Muscle layer of duodenum (tissue), 2 donors: Measurements from ENCODE around the gene C13orf46.

ENCODE experiments used
- H3K27ac ChIP-seq: one replicate; pipeline ENCODE4 v1.7.0; 2013; ENCODE audit warnings: mild to moderate bottlenecking, low read length
- H3K27me3 ChIP-seq: one replicate; pipeline ENCODE4 v1.7.0; 2013; ENCODE audit warnings: low read depth, mild to moderate bottlenecking, control low read depth, low read length
- H3K36me3 ChIP-seq, 2 donors: one replicate each; pipeline ENCODE4 v1.7.0; 2013; ENCODE audit warnings: low read length in 2 of 2, control low read depth in 1 of 2, mild to moderate bottlenecking in 1 of 2; ENCODE audit not compliant: insufficient read depth in 2 of 2, control insufficient read depth in 1 of 2
- H3K4me1 ChIP-seq, 2 donors: one replicate each; pipeline ENCODE4 v1.7.0; 2013; ENCODE audit warnings: low read length in 2 of 2, mild to moderate bottlenecking in 2 of 2, control low read depth in 1 of 2, moderate library complexity in 1 of 2; ENCODE audit not compliant: insufficient read depth in 2 of 2, control insufficient read depth in 1 of 2
- H3K4me3 ChIP-seq, 2 donors: one replicate each; pipeline ENCODE4 v1.7.0; 2013; ENCODE audit warnings: low read length in 2 of 2, low read depth in 1 of 2, mild to moderate bottlenecking in 1 of 2
- H3K9me3 ChIP-seq, 2 donors: one replicate each; pipeline ENCODE4 v1.7.0; 2013; ENCODE audit warnings: low read length in 2 of 2, control low read depth in 1 of 2, mild to moderate bottlenecking in 1 of 2; ENCODE audit not compliant: control insufficient read depth in 1 of 2
- donor health status: healthy.

Gene C13orf46

GRCh38 chr13:113955235-113955634, 18.6 kb downstream of the C13orf46 start:
- no peaks in the 10 kb centered on the region for H3K27me3 ChIP-seq
- no peaks in the 10 kb centered on the region for H3K36me3 ChIP-seq
- no peak overlapping the region for H3K4me3 ChIP-seq

GRCh38 chr13:113954046-113954835, 19.6 kb downstream of the C13orf46 start:
- no peak overlapping the region for H3K27ac ChIP-seq
- H3K4me1 ChIP-seq, result peaks cover 0 to 7% of the 10 kb centered on the region in 2 donors
- H3K4me3 ChIP-seq, result no peak overlapping the region
- no peaks in the 10 kb centered on the region for H3K27me3 ChIP-seq
- no peaks in the 10 kb centered on the region for H3K36me3 ChIP-seq
- peaks cover 0 to 3% of the 10 kb centered on the region in 2 donors for H3K9me3 ChIP-seq

More at GRCh38 chr13:113955235-113955634, 18.6 kb downstream of the C13orf46 start:
- peaks cover 0 to 7% of the 10 kb centered on the region in 2 donors for H3K4me1 ChIP-seq
- no peak overlapping the region for H3K27ac ChIP-seq
- peaks cover 0 to 3% of the 10 kb centered on the region in 2 donors for H3K9me3 ChIP-seq

- Histone ChIP-seq H3K4me1 (peaks cover 0 to 7% of the 10 kb centered on the region in 2 donors), H3K4me3 (no peak overlapping the region), H3K27me3 (no peaks in the 10 kb centered on the region), H3K27ac (no peak overlapping the region), H3K9me3 (peaks cover 0 to 3% of the 10 kb centered on the region in 2 donors), H3K36me3 (no peaks in the 10 kb centered on the region)
Observed at GRCh38 chr13:113953561-113953960, 20.3 kb downstream of the C13orf46 start.

- no peak overlapping the region for H3K27ac ChIP-seq
- peaks cover 0 to 3% of the 10 kb centered on the region in 2 donors for H3K9me3 ChIP-seq
- no peak overlapping the region for H3K4me3 ChIP-seq
- H3K4me1 ChIP-seq, result peaks cover 0 to 7% of the 10 kb centered on the region in 2 donors
- H3K36me3 ChIP-seq, result no peaks in the 10 kb centered on the region
- no peaks in the 10 kb centered on the region for H3K27me3 ChIP-seq
Observed at GRCh38 chr13:113952983-113953520, 20.8 kb downstream of the C13orf46 start.

- Histone ChIP-seq H3K36me3 (no peaks in the 10 kb centered on the region), H3K27me3 (no peaks in the 10 kb centered on the region), H3K27ac (no peak overlapping the region), H3K9me3 (peaks cover 0 to 3% of the 10 kb centered on the region in 2 donors), H3K4me1 (peaks cover 0 to 7% of the 10 kb centered on the region in 2 donors), H3K4me3 (no peak overlapping the region)
Observed at GRCh38 chr13:113952151-113952982, 21.5 kb downstream of the C13orf46 start.

- H3K4me3 ChIP-seq, result no peak overlapping the region
- no peak overlapping the region for H3K27ac ChIP-seq
Observed at GRCh38 chr13:113951246-113951999, 22.5 kb downstream of the C13orf46 start.

GRCh38 chr13:113950451-113951245, 23.2 kb downstream of the C13orf46 start:
- Histone ChIP-seq H3K27ac (no peak overlapping the region), H3K36me3 (no peaks in the 10 kb centered on the region), H3K4me1 (peaks cover 0 to 7% of the 10 kb centered on the region in 2 donors), H3K4me3 (no peak overlapping the region), H3K9me3 (peaks cover 0 to under 1% of the 10 kb centered on the region in 2 donors), H3K27me3 (no peaks in the 10 kb centered on the region)

More at GRCh38 chr13:113951246-113951999, 22.5 kb downstream of the C13orf46 start:
- Histone ChIP-seq H3K27me3 (no peaks in the 10 kb centered on the region), H3K4me1 (peaks cover 0 to 7% of the 10 kb centered on the region in 2 donors), H3K36me3 (no peaks in the 10 kb centered on the region), H3K9me3 (peaks cover 0 to 3% of the 10 kb centered on the region in 2 donors)

GRCh38 chr13:113949546-113949945, 24.3 kb downstream of the C13orf46 start:
- peaks cover 0 to 7% of the 10 kb centered on the region in 2 donors for H3K4me1 ChIP-seq
- no peaks in the 10 kb centered on the region for H3K36me3 ChIP-seq
- H3K9me3 ChIP-seq, result no peaks in the 10 kb centered on the region
- no peaks in the 10 kb centered on the region for H3K27me3 ChIP-seq
- no peak overlapping the region for H3K27ac ChIP-seq
- no peak overlapping the region for H3K4me3 ChIP-seq

GRCh38 chr13:113948034-113948742, 25.7 kb downstream of the C13orf46 start:
- peaks cover 0 to 7% of the 10 kb centered on the region in 2 donors for H3K4me1 ChIP-seq

More at GRCh38 chr13:113948034-113948742, 25.7 kb downstream of the C13orf46 start:
- no peaks in the 10 kb centered on the region for H3K36me3 ChIP-seq
- H3K4me3 ChIP-seq, result no peak overlapping the region
- H3K27me3 ChIP-seq, result no peaks in the 10 kb centered on the region
- H3K9me3 ChIP-seq, result no peaks in the 10 kb centered on the region
- H3K27ac ChIP-seq, result no peak overlapping the region
